Panc1 (cell line): ENCODE measurements around the gene MAPT. TPM values are rescaled to one million over a fixed set of nuclear protein-coding genes. Genes with fewer than 3 reads are reported as not detected.

ENCODE experiments used
- ATAC-seq: fragments of 200-7000 bp; cut with Tn5 transposase; 2 replicates; pipeline ENCODE4 v1.9.1; 2020; ENCODE audit warnings: mild to moderate bottlenecking, moderate library complexity
- BruUV-seq: library from RNA; stranded (reverse); fragments of 400-500 nt; replicated peaks from 2 replicates; lab custom pipeline; 2021; lab: Mats Ljungman, UMichigan
- CTCF ChIA-PET: fragments of 300-600 bp; sonication (Branson Sonifier 250); formaldehyde crosslinking; loops from one replicate; lab custom pipeline; 2022; ENCODE audit warnings: antibody characterized with exemption; lab: Charles Lee
- POLR2A ChIA-PET: fragments of 300-600 bp; sonication (Branson Sonifier 250); formaldehyde crosslinking; loops from one replicate; lab custom pipeline; 2022; ENCODE audit warnings: antibody characterized with exemption; lab: Charles Lee
- DNase-seq: peaks from one replicate; pipeline ENCODE4 v3.0.0-alpha.2; 2010; ENCODE audit warnings: low read depth, low spot score
- H3K27ac ChIP-seq: 2 replicates; pipeline ENCODE4 v1.5.1; 2011; ENCODE audit warnings: mild to moderate bottlenecking, low read length, inconsistent platforms
- H3K27me3 ChIP-seq: fragments of 200-500 bp; sonication (Bioruptor generic); 2 replicates; pipeline ENCODE4 v1.6.0; 2014; ENCODE audit warnings: low read length, inconsistent platforms; ENCODE audit not compliant: control insufficient read depth, insufficient read depth
- H3K36me3 ChIP-seq: fragments of 200-500 bp; sonication (Bioruptor generic); 2 replicates; pipeline ENCODE4 v1.5.1; 2014; ENCODE audit warnings: inconsistent platforms, mild to moderate bottlenecking, low read length, moderate library complexity; ENCODE audit not compliant: control insufficient read depth, insufficient read depth
- H3K4me1 ChIP-seq: 2 replicates; pipeline ENCODE4 v1.5.1; 2011; ENCODE audit warnings: inconsistent platforms, mild to moderate bottlenecking, low read length, moderate library complexity; ENCODE audit not compliant: control insufficient read depth, insufficient read depth
- H3K4me3 ChIP-seq, 2 experiments: 2 replicates each; pipeline ENCODE4 v1.5.1; 2011 to 2012; ENCODE audit warnings: low read depth in 2 of 2, low read length in 2 of 2, mild to moderate bottlenecking in 2 of 2, inconsistent platforms in 1 of 2, moderate library complexity in 1 of 2
- H3K9me3 ChIP-seq: fragments of 200-500 bp; sonication (Bioruptor generic); 2 replicates; pipeline ENCODE4 v1.5.1; 2014; ENCODE audit warnings: low read depth, mild to moderate bottlenecking, inconsistent platforms, low read length, moderate library complexity; ENCODE audit not compliant: control insufficient read depth, insufficient read depth
- CTCF ChIP-seq: fragments of 450-650 bp; IDR thresholded peaks from 2 replicates; pipeline ENCODE4 v1.5.1; 2017; ENCODE audit warnings: mild to moderate bottlenecking
- POLR2AphosphoS5 ChIP-seq: IDR thresholded peaks from 2 replicates; pipeline ENCODE4 v1.6.1; 2012; ENCODE audit warnings: mild to moderate bottlenecking, low read depth, low read length, moderate library complexity
- REST ChIP-seq, 2 experiments: IDR thresholded peaks; 2 replicates each; pipeline ENCODE4 v1.6.1; 2011 to 2012; ENCODE audit warnings: low read depth in 2 of 2, control low read depth in 1 of 2, low read length in 1 of 2, mild to moderate bottlenecking in 1 of 2, moderate library complexity in 1 of 2; ENCODE audit not compliant: insufficient read depth in 1 of 2
- SIN3A ChIP-seq: IDR thresholded peaks from 2 replicates; pipeline ENCODE4 v1.6.1; 2012; ENCODE audit warnings: low read depth, mild to moderate bottlenecking, low read length, moderate library complexity, borderline replicate concordance; ENCODE audit not compliant: insufficient read depth
- TCF7L2 ChIP-seq: IDR thresholded peaks from 2 replicates; pipeline ENCODE4 v1.6.1; 2011; ENCODE audit warnings: mild to moderate bottlenecking, low read depth, low read length, inconsistent platforms
- in situ Hi-C: cut with HindIII; loops from 2 replicates; pipeline ENCODE4 v1.10.0; 2016; ENCODE audit warnings: low sequenced_read_pairs, low pct_unique_long_range_greater_than_20kb
- intact Hi-C: fragments of 100-400 bp; cut with micrococcal nuclease; formaldehyde crosslinking; loops from one replicate; pipeline ENCODE4 v1.10.0; 2022; ENCODE audit not compliant: unreplicated experiment
- total RNA-seq: library from RNA; stranded (reverse); gene quantifications from one replicate; pipeline ENCODE4 v1.2.1, GENCODE V29; 2021; ENCODE audit not compliant: unreplicated experiment

MAPT gene
- total RNA-seq, 1 experiment from 2014 or later: 0.59 TPM

- intact Hi-C loops: no loop called here
- Histone ChIP-seq H3K4me3 (no peak overlapping the region), H3K27ac (no peak overlapping the region), H3K4me1 (no peaks in the 10 kb centered on the region), H3K27me3 (no peaks in the 10 kb centered on the region), H3K36me3 (no peaks in the 10 kb centered on the region), H3K9me3 (no peaks in the 10 kb centered on the region)
- CTCF ChIA-PET: no interaction called here
- BruUV-seq: no TSS peak
- POLR2A ChIA-PET: no interaction called here
- TF ChIP-seq POLR2AphosphoS5 (no peak), SIN3A (no peak), TCF7L2 (no peak), CTCF (no peak), REST (IDR thresholded peaks at IDR 0.05; ENCODE audit: insufficient read depth in 1 of 2, low read depth in 2 of 2, low read length in 1 of 2) (no peak)
- in situ Hi-C loops: no loop called here
- DNase-seq (no peak), ATAC-seq (no peak)
These were observed 32.9 kb downstream of the MAPT start for GRCh38 chr17:45927247-45927646.

- DNase-seq (no peak), ATAC-seq (no peak)
- ChIA-PET CTCF (no interaction called here), POLR2A (no interaction called here)
- no peaks in the 10 kb centered on the region for H3K36me3 ChIP-seq
- no peaks in the 10 kb centered on the region for H3K9me3 ChIP-seq
- BruUV-seq: no TSS peak
- H3K4me3 ChIP-seq: no peak overlapping the region
- no peak for TF ChIP-seq TCF7L2
- TF ChIP-seq POLR2AphosphoS5: no peak
- no peak for TF ChIP-seq SIN3A
- no peak for TF ChIP-seq REST (IDR thresholded peaks at IDR 0.05; ENCODE audit: insufficient read depth in 1 of 2, low read depth in 2 of 2, low read length in 1 of 2)
- TF ChIP-seq CTCF: no peak
- no peaks in the 10 kb centered on the region for H3K4me1 ChIP-seq
- H3K27ac ChIP-seq: no peak overlapping the region
- intact Hi-C loops: no loop called here
- no peaks in the 10 kb centered on the region for H3K27me3 ChIP-seq
- in situ Hi-C loops: no loop called here
These were observed 35.0 kb downstream of the MAPT start for GRCh38 chr17:45929344-45929743.
